GM19372 (cell line): ENCODE data around the gene ALAS1.

Experiments
- ATAC-seq: cut with Tn5 transposase; IDR thresholded peaks from one replicate; pipeline ENCODE4 v1.9.1; 2021; ENCODE audit warnings: mild to moderate bottlenecking, low read depth, moderate library complexity; ENCODE audit not compliant: unreplicated experiment

ALAS1 gene

GRCh38 chr3:52232279-52233107 lies 34.5 kb downstream of the ALAS1 start:
- no peak for ATAC-seq

- no peak for ATAC-seq
Observed at GRCh38 chr3:52233108-52233591, 35.2 kb downstream of the ALAS1 start.

- ATAC-seq = no peak
Observed at GRCh38 chr3:52233968-52234367, 36.0 kb downstream of the ALAS1 start.

- no peak for ATAC-seq
Observed at GRCh38 chr3:52234516-52235447, 36.8 kb downstream of the ALAS1 start.

DNA sequence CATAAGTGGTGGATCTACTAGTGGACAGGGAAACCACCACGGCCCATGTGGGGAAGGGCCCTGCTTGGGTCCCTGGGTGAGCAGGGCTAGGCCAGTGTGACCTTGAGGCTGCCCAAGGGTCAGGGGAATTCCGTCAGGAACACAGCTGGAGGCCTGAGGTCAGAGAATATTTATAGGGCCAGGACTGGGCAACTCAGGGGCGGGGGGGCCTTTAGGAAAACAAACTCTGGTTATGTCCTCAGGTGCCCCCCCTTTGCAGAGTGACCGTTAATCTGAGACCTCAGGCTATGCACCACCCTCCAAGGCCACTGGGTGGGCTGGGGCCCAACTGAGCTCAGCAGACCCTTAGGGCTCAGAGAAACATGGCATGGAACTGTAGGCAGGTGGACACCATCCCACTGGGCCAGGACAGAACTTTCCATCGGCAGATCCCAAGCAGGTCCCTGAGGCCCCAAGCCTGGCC lies 38.5 kb downstream of the ALAS1 start:
- no peak for ATAC-seq

DNA sequence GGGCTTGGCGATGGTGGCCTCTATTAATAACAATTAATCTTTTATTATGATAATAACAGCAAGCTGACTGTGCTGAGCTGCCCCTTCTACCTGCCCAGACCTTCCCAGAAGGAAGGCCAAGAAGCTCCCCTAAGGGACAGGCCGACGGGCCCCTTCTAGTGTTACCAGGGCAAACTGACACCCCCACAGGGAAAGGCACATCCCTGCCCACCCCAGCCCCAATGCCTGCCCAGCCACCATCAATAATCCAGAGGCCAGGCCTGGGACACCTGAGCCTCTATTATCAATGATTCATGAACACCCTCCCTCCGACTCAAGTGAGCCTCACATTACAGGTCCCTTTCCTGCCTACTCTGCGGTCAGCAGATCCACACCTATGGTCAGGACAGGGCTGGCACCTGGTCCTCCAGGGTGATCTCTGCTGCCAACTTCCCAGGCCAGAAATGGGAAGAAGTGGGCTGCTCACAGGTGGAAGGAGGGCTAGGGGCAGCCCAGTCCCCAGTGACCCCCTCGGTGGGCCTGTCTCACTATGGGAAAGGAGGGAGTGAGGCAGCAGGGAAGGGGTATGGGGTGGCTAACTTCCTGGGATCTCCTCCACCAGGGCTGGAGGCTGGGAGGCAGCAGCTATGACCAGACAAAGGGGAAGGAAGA lies 39.2 kb downstream of the ALAS1 start:
- no peak for ATAC-seq

- ATAC-seq = no peak
Observed at GRCh38 chr3:52237657-52238172, 39.8 kb downstream of the ALAS1 start.

DNA sequence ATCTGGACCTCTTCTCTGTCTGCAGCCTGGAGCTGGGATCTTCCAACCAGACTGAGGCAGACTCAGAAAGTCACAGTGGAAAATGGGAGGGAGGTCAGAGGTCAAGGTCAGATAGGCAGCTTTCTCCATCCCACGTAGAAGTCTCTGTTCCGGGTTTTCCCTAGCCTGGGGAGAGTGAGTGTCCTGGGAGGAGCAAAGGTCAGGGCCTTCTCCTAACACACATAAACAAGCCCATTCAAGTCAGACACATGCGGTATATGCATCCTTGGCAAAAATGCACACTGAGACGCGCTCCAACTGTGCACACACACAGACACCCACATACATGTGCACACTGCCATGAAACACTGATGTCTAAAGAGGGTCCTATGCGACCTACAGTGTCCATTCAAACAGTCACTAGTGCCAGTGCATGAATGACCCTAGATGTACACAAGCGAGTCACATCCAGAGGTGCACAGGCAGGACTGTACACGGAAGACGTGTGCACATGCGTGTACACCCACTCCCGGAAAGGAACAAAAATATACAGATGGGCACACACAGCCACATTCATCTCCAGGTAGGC lies 40.3 kb downstream of the ALAS1 start:
- ATAC-seq = no peak

- peak; percentile 73 for ATAC-seq
Observed at GRCh38 chr3:52238761-52239701, 41.1 kb downstream of the ALAS1 start, which contains the start of gene TWF2. TSS of gene TWF2 (minus strand) at chr3:52239158. CDS start at chr3:52239016, 142 bp downstream.

GRCh38 chr3:52240059-52240885 lies 42.3 kb downstream of the ALAS1 start:
- no peak for ATAC-seq

DNA sequence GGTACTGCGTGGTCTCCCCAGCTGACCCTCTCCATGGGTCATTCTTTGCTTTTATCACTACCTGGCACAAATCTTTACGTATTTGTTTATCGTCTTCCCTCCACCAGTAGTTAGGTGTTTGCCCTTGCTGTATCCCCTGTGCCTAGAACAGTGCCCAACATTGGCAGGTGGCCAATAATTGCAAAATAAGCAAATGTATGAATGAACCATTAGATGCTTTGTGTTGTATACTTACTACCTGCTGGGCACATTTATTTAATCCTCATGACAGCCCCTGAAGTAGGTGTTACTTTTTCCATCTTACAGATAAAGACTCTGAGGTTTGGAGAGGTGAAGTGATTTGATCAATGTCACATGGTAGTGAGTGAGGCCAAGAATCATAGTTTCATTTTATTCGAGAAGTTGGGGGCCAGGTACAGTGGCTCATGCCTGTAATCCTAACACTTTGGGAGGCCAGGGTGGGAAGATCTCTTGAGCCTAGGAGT lies 43.0 kb downstream of the ALAS1 start:
- ATAC-seq = no peak

GRCh38 chr3:52242039-52242438 lies 44.1 kb downstream of the ALAS1 start:
- ATAC-seq = no peak

DNA sequence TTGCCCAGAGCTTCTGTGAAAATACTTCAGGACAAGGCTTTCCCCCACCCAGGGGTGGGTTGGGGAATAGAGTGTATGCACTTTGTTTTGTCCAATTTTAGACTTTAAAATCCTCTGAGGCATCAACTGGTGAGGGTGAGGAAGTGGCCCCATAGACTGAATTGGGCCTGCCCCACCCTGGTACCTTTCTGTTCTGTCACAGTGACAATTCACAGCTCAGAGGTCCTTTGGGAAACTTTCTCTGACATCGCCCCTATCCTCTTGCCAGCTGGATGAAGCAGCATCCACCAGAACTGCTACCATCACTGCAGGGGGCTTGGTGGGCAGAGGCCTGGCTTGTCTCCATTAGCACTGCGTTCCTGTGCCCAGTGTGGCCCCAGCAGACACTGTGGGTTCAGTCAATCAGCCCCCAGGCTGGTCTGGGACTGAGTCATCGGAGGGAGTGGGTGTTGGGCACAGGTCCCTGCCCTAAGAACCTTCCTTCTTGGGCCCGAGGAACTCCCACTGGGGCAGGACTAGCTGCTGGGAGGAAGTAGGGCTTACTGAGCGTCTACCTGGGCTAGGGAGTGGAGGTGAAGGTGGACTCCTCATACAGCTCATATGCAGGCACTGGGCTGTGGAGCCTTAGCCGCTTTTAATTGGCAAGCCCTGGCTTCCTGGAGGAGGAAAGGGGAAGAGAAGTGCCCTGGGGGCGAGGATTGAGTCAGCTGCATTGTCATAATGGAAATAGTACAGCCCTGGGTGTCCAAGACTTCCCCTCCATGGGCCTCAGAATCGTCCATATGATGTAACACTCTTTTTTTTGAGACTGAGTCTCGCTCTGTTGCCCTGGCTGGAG lies 46.0 kb downstream of the ALAS1 start:
- ATAC-seq = no peak

DNA sequence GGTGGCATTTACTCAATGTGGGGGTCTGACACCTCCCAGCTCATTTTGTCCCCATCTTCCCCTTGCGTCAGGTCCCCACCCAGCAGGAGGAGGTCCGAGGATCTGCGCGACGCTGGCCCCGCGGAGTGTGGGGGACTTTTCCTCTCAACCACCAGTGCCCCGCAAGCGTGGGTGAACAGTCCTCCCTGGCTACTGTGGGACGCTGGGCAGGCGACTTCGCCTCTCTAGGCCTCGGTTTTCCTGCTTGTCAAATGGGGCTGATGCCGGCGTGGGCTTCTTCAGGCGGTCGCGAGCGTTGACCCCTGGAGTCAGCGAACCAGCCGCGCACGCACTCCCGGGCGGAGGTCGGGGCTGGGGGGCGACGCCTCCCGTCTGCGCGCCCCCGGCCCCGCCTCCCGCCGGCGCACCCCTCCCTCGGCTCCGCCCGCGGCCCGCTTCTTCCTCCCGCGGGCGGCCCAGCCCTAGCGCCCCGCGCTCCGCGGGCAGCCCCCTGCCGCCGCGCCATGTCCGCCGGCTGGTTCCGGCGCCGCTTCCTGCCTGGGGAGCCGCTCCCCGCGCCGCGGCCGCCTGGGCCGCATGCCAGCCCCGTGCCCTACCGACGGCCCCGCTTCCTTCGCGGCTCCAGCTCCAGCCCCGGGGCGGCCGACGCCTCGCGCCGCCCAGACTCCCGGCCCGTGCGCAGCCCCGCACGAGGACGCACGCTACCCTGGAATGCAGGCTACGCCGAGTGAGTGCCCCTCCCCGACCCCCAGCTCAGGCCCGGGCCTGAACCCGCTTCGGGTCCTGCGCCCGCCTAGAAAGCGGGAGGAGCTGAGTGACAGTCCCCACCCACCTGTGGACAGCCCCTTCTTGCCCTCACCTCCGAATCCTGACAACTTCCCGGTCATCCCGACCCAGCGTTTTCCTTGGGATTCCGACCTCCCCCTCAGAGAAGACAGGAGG lies 47.6 kb downstream of the ALAS1 start, which contains the start of gene PPM1M:
PPM1M (plus strand) TSS at position 438 of the 942 bp plus-strand sequence; CDS start at position 504, 66 bp downstream.
- ATAC-seq = no peak

DNA sequence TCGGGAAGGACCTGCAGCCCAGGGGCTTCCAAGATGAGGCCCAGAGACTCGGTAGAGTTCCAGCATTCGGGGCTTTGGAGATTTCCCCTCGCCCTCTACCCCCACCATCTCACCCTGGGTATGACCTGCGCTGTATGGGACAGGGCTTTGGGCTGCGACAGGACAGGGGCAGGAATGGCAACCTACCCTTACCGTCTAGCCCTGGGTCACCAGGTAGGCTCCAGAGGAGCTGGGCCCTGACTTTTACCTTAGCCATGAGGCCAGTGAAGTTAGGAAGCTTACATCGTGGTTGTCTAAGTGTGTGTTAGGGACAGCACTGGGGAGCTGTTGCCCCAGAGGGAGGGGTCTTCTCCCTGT lies 48.3 kb downstream of the ALAS1 start:
- ATAC-seq = no peak
